B cell (primary cell): ENCODE measurements around the gene IMMP2L.

Experiments
- CTCF ChIP-seq: fragments of 200-600 bp; IDR thresholded peaks from one replicate; pipeline ENCODE4 v1.8.0; 2022; ENCODE audit warnings: antibody characterized with exemption, mild to moderate bottlenecking
- EZH2 ChIP-seq: IDR thresholded peaks from 2 replicates; pipeline ENCODE4 v1.6.1; 2012; ENCODE audit warnings: borderline replicate concordance, low read depth, mild to moderate bottlenecking, moderate library complexity, low read length; ENCODE audit not compliant: insufficient read depth, poor library complexity, severe bottlenecking

- TF ChIP-seq CTCF (peak; percentile 34), EZH2 (no peak)
Observed at GRCh38 chr7:111561904-111562732, at the start of gene IMMP2L.
